Activated CD4-positive, alpha-beta T cell treated with anti-CD3 and anti-CD28 coated beads, Interleukin-2, amount 50 U/mL, for 48 hours (primary cell): ENCODE measurements around the gene CNIH2.
A peak's percentile ranks its signal among the peaks of the same experiment; 100 is the strongest.

Source experiments
- DNase-seq, 2 experiments: peaks; one replicate each; pipeline ENCODE4 v3.0.0-alpha.2; 2020

Gene CNIH2

GRCh38 chr11:66278363-66279091 is 552 bp downstream of the CNIH2 start:
- DNase-seq = no peak

- DNase-seq = no peak
Measured at GRCh38 chr11:66279092-66279734, 1.2 kb downstream of the CNIH2 start.

- DNase-seq = no peak
Measured at GRCh38 chr11:66280428-66280827, 2.5 kb downstream of the CNIH2 start.

- DNase-seq = no peak
Measured at GRCh38 chr11:66281001-66281400, 3.0 kb downstream of the CNIH2 start.

GRCh38 chr11:66281776-66282467 is 3.9 kb downstream of the CNIH2 start:
- no peak for DNase-seq

GRCh38 chr11:66282468-66283455 is 4.8 kb downstream of the CNIH2 start:
- peak; percentile 99 for DNase-seq

- no peak for DNase-seq
Measured at GRCh38 chr11:66283461-66284105, 5.6 kb downstream of the CNIH2 start.

- no peak for DNase-seq
Measured at GRCh38 chr11:66284526-66285078, 6.6 kb downstream of the CNIH2 start.

GRCh38 chr11:66285250-66285947 is 7.4 kb downstream of the CNIH2 start:
- no peak for DNase-seq

- no peak for DNase-seq
Measured at GRCh38 chr11:66286699-66287098, 8.7 kb downstream of the CNIH2 start.

- DNase-seq = no peak
Measured at GRCh38 chr11:66287211-66287888, 9.4 kb downstream of the CNIH2 start.

- DNase-seq = no peak
Measured at GRCh38 chr11:66287889-66288670, 10.1 kb downstream of the CNIH2 start.

- DNase-seq = peak; percentile 98
Measured at GRCh38 chr11:66288671-66289547, 10.9 kb downstream of the CNIH2 start, which contains the start of gene YIF1A. YIF1A (minus strand) TSS chr11:66289143; CDS start chr11:66288985, 158 bp downstream.

GRCh38 chr11:66289548-66290329 is 11.8 kb downstream of the CNIH2 start:
- peak; percentile 86 to 89 for DNase-seq

- no peak for DNase-seq
Measured at GRCh38 chr11:66290330-66290621, 12.3 kb downstream of the CNIH2 start.

- no peak for DNase-seq
Measured at GRCh38 chr11:66291303-66291705, 13.3 kb downstream of the CNIH2 start.

- DNase-seq = no peak
Measured at GRCh38 chr11:66291706-66292542, 13.9 kb downstream of the CNIH2 start, which contains the start of gene TMEM151A. TMEM151A (plus strand) TSS chr11:66291894; CDS start chr11:66292014, 120 bp downstream.
